Activated T-cell treated with anti-CD3 and anti-CD28 coated beads, Interleukin-2, amount 50 U/mL, for 48 hours (primary cell): ENCODE measurements around the gene MGME1.

ENCODE experiments used
- DNase-seq, 2 experiments: peaks; one replicate each; pipeline ENCODE4 v3.0.0-alpha.2; 2020

MGME1 gene, protein sequence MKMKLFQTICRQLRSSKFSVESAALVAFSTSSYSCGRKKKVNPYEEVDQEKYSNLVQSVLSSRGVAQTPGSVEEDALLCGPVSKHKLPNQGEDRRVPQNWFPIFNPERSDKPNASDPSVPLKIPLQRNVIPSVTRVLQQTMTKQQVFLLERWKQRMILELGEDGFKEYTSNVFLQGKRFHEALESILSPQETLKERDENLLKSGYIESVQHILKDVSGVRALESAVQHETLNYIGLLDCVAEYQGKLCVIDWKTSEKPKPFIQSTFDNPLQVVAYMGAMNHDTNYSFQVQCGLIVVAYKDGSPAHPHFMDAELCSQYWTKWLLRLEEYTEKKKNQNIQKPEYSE

DNA sequence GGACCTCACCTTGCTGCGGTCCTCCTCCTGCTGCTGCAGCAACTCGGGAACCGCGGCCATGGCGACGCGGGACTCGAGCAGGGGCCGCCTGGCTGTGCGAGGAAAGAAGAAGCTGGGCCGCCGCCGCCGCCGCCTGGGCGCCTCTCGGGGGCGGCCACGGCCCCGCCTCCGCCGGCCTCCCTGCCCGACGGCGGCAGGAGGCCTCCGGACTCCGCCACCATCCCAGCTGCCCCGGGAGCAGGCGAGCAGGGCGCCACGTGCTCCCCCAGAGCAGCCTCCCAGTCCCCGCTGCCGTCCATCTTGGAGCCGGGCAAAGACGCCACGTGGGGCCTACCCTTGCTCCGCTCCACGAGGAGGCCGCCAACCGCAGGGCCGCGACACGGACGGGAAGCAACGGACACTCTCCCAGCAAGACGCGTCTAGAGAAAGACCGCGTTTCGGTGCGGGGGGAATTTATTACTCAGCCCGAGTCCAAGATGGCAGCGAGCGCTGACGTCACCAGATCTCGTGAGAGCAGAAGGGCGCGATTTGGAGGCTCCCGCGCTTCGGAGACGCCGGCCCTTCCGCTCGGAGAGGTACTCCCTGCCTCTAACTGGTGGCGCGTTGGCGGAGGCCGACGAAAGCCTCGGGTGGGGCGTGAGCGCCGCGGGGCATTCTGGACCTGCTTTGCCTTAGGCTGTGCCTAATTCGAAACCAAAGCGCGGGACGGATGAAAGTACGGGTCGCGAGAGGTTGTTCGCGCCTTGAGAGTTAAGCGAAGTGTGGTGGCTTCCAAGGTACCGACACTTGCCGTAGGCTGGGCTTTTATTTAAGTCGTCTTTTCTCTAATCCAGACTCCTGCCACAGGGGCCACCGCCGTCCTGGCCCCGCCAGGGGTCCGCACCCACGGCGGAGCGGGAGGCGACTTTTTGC lies at the start of gene MGME1, which contains the start of gene SNX5:
TSS of gene MGME1 (plus strand) at position 653 of the 912 bp plus-strand sequence. CDS start 842 bp downstream, outside the sequence.
TSS of gene SNX5 (minus strand) at position 429 of the 912 bp plus-strand sequence. CDS start at position 60, 369 bp downstream.
- peak; percentile 99 for DNase-seq

DNA sequence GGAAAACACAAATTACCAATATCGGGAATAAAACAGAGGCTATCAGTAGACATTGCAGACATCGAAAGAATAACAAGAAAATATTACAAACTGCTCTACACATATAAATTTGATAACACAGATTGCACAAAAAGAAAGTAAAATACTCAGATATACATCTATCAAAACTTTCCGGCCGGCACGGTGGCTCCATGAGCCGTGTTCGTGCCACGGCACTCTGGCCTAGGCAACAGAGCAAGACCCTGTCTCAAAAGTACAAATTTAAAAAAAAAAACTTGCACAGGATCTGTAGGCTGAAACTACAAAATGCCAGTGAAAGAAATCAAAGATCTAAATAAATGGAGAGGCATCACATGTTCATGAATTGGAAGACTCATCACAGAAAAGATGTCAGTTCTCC lies 49.7 kb upstream of the MGME1 start:
- no peak for DNase-seq

DNA sequence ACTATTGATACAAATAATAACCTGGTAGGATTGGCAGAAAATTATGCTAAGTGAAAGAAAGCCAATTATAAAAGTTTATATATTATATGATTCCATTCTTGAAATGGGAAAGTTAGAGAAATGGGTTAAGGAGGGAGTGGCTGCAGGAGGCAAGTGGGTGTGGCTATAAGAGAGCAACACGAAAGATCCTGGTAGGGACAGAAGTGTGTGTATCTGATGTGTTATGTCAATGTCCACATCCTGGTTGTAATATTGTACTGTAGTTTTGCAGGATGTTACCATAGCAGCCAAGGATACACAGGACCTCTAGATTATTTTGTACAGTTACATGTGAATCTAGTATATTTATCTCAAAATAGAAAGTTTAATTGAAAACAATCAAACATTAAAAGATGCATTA lies 47.0 kb upstream of the MGME1 start:
- no peak for DNase-seq

DNA sequence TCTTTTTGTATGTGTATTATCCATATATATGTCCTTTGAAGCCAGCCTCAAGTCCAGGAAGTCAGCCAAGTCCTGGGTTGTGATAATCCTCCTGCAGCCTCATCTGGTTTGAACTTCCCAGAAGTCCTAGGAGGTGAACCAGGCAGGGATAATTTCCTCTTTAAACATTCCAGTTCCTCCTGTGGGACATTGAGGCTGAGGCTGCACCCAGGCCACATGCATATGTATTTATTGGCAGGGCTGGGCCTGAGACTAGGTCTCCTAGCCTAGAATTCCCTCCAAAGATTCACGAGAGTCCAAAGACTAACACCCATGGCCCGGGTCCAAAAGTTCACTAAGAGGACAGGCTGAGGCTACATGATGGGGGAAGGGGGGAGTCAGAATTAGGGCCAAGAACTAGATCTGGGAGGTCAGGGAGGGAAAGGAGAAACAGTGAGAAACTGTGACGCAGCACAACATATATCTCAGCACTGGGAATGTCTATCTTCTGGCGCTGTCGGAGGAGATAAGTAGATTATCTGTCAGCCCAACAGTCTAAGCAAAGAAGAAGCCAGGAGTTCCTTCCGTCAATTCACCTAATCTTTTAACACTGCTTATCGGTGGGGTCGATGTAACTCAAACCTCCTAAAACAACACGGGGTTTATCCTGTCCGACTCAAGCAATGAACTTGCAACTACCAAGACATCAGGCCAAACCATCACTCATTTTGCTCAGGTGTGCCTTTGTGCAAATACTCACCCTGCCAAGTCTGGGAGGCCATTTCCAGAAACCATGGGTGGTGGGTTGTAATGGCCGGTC lies 43.5 kb upstream of the MGME1 start:
- DNase-seq: no peak

DNA sequence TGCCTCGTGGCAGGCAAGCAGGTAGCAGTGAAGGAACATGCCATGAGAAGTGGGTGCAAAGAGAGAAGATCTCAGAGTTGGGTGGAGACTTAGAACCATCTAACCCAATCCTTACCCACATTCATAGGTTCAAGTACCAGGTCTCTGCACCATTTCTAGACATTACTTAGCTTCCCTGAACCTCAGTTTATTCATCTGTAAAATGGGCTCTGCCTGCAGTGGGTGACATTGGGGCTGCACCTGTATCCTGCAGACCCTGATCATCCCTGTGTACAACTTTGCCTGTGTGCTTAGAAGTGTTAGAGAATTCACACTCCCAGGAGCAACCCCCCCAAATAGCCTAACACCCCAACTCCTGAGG lies 42.9 kb upstream of the MGME1 start:
- DNase-seq: no peak

DNA sequence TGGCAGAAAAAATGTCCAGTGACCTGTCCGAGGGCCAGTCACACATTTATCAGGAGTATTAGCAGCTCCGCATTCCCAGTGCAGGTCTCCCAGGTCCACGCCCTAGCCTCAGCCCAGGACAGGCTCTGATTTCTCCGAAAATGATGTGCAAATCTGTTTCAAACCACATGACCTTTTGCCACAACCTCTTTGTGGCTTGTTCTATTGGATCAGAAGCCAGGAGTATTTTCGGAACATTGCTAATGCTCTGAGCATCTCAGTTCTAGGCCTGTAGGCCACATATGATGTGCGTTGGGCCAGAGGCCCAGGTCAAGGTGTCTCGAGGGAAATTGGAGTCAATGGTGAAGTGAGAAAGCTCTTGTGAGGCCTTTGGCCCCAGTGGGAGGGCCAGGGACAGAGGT lies 40.6 kb upstream of the MGME1 start:
- DNase-seq: no peak

DNA sequence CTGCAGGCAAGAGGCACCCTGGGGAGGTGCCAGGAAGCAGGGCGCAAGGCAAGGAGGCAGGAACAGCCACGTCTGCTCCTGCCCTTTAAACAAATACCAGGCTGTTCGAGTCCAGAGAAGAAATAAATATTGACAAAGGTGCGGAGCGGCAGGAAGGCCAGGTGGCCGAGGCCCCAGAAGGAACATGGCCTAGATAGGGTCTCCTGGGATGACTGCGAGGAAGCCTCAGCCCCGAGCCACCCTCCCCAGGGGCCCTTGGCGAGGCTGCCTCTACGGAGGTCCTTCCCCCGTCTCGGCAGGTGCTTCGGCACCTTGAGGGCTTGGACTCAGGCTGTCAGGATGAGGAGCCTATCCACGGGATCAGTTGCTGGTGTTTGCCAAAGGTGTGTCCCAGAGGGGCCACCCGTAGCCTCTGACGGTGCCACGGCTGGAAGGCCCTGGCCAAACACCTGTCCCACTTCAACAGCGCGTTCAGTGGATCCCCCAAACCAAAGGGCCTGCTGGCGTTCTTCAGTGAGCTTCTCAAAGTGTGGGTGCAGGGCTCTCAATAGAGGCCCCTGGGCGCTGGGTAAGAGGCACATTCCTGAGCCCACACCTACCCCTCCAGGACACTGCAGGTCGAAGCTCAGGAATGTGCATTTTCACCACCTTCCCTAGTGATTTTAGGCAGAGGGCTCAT lies 40.0 kb upstream of the MGME1 start:
- no peak for DNase-seq

DNA sequence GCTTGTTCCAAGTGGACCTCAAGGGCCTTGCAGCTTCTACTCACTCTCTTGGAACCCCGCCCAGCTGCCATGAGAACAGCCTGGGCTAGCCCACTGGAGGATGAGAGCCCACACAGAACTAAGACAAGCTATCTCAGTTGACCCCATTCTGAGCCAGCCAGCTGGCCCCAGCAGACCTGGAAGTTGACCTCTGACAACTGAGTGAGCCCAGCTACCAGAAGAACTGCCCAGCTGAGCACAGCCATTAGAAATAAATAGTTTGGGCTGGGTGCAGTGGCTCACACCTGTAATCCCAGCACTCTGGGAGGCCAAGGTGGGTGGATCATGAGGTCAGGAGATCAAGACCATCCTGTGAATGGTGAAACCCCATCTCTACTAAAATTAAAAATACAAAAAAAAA lies 37.3 kb upstream of the MGME1 start:
- DNase-seq: no peak

DNA sequence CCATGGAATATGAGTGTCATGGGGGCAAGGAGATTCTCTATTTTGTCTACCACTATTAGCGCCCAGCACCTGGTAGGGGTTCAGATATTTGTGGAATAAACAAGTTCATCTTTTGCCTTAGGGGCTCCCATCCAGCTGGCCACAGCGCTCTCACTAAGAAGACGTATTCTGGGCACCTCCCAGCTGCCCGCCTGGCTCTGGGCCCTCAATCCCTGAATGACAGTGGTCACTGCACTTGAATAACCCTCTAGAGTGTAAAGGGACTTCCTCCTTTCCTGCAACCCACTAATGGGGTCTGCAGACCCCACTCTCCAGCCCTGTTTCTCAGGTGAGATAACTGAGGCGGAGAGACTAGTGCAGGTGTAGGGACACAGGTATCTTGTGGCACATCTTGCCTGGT lies 36.4 kb upstream of the MGME1 start:
- DNase-seq: no peak

DNA sequence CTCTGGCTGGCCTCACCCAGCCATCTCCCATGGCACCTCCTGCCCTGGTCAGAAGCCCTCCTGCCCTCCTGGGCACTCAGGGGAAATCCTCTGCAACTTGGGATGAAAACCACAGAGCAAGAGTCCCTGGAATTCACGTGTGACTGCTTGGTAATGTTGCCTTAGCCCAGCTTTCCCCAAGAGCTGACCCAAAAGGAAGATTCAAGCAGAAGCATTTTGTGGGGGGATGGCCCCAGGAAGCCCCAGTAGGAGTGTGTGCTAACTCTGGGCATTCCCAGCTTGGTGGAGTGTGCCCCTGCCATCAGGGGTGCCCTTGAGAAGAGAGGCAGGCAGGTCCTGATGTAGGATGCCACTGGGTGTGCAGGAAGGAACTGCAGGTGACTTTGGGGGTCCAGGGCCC lies 35.7 kb upstream of the MGME1 start:
- no peak for DNase-seq

DNA sequence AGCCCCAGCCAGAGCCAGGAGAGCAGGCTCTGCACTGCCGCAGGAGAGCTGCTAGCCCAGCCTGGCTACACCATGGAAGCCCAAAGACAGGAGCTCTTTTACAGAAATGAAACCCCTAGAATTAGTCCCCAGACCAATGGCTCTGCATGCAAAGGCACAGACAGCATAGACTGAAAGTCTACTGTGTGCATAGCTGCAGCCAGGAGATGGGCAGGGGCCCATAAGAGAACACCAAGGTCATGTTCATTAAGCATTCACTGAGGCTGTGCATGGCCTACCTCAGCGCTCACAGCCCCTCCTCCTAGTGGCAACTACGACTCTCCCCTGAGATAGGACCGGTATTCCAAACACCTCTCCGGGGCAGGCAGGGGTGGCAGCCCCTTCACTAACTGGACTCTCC lies 35.1 kb upstream of the MGME1 start:
- DNase-seq: no peak

DNA sequence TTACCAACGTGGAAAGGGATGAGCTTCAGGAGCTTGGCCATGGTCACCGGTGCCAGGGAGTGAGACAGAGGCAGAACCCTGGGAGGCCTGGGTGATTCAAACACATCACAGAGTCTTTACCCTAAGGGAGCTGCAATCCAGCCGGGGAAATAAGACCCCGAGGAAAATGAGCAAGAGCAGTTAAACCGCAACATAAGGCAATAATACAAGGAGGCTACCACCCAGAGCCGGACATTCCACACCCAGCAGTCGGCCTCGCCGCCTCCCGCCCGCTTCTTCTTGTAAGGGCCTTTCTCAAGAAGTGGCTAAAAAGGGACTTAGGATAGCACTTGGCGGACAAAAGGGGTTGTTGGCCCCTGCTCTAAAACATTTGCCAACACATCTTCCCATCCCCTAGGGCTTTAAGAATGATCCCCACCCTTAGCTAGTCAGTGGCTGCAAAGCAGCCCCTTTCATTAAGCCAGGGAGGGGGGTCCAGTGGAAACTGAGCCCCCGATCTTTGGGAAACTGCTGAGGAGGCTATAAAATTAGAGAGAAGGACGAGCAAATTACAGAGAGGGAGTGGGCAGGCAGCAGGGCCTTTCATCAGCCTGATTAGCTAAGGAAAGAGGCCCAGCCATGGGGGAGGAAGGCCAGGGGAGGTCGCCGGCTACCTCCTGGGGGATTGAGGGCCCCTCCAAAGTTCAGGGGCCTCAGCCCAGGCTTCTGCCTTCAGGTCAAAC lies 34.5 kb upstream of the MGME1 start:
- no peak for DNase-seq

DNA sequence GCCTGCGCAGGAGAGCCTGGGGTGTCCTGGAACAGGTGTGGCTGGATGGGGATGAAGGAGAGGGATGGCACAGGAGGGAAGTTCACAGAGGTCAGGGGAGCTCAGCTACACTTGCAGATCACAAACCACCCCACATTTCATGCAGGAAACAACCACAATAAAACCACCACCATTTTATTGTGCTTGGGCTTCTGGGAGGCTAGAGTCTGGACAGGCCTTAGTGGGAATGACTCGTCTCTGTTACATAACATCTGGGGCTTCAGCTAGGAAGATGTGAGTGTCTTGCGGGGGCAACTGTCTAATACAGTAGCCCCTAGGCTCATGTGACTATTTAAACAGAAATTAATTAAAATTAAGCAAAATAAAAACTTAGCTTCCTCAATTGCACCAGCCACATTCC lies 33.6 kb upstream of the MGME1 start:
- no peak for DNase-seq

DNA sequence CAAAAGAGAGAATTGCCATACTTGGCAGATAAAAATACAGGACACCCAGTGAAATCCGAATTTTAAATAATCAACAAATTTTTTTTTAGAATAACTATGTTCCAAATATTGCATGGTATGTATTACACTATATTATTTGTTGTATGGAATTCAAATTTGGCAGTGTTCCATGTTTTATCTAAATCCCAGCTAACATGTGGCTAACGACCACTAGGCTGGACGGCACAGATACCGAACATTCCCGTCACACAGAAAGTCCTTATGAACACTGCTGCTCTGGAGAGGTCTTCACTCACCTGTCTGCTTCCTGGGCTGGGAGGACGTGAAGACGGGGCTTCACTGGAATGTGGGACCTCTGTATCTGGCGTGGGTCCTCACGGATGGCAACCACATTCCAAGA lies 33.1 kb upstream of the MGME1 start:
- no peak for DNase-seq

DNA sequence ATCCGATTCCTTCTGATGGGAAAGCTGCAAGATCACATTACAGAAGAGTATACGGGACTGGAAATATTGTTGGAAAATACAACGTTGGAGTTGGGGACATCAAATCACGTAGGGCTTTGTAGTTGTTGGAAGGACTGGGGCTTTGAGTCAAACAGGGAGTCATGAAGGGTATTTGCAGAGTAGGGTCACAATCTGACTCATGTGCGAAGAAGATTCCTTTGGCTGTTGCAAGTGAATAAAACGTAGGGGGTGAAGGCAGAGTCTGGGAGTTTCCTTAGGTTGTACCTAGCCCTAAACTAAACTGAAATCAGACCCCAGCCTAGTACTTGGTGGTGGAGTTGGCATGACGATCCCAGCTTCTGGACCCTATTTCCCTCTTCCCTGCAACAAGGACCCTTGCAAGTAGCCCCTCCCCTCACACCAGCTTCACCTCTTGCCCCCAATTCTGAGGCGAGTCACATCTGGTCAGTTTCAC lies 32.5 kb upstream of the MGME1 start:
- DNase-seq: no peak

DNA sequence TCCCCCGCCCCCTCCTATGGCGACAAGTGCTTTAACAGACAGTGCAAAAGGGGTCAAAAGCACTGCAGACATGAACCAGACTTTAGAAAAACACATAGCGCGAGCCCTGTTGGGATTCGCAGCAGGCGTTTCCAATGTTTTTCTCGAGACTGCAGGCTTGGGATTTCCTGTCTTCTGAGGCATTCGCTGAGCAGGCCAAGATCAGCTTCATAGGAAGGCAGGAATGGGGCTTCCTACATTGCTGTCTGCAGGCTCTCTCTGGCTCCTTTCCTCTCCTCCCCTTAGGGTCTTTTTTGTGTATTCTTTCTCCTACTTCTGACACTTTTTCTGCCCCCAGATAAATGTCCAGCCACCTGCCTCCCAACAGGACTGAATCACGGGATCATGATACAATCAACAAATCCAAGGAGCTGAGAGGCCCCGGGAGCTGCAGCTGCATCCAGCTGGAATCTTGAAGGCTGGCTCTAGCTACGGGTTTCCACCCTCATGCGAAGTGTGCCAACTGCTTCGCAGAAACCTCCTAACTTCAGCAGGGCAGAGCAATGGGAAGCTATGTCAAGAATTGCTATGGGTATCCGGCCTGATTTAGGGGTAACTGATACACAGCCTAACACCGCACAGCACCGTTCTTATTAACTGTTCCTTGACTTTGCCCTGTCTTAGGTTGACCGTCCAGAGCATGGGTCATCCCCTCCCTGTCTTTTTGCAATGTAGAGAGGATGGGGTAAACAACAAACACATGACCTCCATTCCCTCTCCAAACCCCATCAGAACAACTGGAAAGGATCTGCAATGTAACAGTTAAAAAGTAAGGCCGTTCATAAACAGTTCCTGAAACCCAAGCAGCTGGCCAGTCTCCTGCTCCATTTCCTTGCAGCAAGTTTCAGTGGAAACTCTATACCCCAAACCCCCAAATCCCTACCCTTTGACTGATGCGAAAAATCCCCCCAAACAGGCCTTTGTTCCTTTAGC lies 31.8 kb upstream of the MGME1 start:
- DNase-seq: no peak

DNA sequence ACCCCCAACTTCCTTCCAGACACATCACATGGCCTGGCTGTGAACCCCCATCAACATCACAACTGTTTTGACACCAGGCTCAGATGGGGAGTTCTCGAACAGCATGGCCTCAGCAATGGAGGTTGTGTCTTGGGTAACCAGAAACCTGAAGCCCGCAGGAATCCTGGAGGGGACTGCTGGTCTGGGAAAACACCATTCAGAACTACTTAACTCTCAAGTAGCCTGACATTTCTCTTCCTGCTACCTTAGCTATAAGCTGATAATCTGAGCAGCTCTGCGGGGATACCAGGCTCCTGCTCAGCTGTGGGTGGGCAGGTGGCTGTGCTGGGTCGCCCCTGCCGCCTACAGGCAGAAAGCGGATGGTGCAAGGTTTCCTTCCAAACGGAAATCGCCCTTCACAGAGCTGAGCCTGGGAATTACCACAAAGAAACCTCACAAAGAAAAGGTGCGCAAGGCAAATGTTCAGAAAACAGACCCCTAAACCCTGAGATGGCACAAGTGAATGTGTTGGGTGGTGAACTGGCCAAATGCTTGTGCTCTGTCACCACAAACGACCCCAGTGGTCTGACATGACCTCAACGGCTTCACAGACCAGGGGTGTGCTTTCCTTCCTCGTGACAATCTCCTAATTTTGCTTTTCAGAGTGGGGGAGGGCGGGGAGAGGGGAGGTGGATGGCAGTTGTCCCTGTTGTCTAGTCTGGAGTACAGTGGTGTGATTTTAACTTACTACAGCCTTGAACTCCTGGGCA lies 29.8 kb upstream of the MGME1 start:
- DNase-seq: peak; percentile 59 to 70

DNA sequence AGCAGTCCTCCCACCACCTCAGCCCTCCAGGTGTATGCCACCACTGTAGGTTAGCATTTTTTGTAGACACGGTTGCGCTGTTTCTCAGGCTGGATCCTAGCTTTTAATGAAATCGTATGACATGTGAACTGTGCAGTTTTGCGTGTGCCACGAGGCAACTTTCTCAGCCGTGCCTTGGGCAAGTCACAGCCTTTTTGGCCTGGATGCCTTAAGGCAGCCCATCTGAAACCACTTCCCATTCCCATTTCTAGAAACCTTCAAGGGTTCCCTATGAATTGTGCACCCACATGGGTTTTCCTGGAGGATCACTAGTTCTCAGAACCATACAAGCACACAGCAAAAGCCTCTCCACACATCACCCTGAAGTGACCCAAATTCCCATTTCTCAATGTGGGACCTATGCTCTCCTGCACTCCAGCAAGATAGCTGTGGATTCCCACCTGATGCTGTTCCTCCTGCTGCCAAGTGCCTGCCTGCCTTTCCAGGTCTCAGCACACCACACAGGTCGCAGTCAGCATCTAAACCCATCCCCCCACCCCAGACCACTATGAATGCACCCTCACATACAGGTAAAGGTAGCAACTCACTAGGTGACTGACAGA lies 29.1 kb upstream of the MGME1 start:
- no peak for DNase-seq

DNA sequence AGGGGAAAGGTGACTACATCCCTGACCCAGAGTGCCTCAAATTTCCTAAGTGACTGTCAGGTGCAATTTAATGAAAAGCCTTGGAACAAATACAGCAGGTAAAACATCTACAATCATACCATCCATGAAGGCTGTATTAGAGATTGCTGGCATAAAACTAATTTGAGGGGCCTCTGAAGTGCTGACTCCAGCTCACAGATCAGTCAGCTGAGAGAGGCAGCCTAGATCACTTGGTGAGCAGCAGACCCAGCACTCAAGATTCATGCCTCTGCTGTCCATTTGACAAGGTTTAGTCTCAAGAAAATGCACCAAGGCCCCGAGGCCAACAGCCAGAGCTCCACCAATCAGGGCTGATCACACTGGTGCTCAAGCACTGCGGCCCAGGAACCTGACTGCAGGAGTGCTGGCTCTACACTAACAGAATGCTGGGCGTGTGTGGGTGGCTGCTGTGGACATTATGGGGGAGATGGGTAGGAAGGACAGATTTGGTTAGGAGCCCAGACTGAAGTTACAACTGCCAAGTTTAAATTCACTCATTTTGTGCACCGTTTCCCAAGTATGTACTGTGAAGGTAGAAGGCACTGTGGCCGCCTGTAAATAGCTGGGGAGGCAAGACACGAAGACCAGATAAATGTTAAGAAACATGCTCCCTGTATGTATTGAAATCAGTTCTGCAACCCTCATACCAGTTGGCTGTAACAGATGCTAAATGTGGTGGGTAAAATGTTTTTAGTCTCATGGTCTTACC lies 28.4 kb upstream of the MGME1 start:
- DNase-seq: peak in 1 of 2 experiments; percentile 29
